ENCODE results near the gene ZMIZ1.

Gene ZMIZ1

DNA sequence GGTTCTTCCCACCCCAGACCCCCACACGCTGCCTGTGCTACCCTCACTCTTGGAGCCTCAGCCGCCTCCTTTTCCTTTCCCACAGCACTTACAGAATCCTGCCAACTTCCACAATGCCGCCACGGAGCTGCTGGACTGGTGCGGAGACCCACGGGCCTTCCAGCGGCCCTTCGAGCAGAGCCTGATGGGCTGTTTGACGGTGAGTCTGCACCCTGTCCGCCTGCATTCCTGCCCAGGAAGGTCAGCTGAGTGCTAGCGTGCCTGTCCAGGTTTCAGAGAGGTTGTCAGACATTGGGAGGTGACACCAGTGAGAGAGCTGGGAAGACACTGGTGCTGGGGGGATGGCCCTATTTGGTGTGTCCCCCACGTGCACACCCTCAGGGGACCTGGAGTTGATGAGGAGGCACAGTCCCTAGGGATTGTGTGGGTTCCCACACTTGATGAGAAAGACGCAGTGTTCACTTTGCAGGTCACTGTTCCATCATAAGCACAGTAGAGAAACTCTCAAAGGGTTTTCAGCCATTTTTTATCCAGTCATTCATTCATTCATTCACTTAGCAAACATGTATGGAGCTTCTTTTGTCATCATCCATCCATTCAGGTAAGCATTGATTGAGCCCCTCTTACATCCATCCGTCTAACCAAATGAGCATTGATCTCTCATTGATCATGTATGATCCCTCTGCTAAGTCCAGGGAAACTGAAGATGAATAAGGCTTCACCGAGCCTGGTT is 139.7 kb downstream of the ZMIZ1 start:
- DNase-seq (ENCODE audit: low read depth in 2 of 2) = no peak

DNA sequence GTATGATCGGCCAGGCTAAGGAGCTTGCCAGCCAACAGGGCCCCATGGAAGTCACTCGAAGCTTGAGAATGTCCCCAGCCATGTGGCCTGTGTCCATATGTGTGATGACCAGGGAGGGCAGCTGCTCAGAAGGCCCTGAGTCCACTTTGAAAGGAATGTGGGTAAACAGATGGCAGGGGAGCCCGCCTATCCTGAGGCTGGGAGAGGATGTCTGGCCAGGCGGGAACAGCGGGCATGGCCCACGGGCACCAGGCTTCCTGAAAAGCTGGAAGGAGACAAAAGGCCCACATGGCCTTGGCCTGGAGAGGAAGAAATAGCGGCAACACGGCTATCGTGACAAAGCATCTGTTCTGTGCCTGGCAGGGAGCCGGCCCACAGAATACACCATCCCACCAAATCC is 140.6 kb downstream of the ZMIZ1 start:
- DNase-seq (ENCODE audit: low read depth in 2 of 2) = no peak

DNA sequence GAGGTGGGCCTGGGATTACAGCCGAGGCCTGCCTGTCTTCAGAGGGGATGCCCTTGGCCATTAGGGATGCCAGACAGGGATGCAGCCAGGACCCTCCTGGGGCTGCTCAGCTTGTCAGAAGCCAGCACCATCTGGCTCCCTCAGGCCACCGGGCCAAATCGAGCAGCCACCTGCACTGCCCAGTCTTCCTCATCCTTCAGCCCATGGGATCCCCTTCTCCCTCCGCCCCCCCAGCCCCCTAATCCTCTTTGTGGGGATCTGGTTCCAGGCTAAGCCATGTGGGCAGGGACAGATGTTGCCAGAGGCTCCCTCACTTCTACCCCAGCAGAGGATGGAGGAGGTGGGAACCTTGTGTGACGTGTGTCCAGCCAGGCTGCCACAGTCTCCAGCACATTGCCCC is 141.1 kb downstream of the ZMIZ1 start:
- DNase-seq (ENCODE audit: low read depth in 2 of 2) = no peak

DNA sequence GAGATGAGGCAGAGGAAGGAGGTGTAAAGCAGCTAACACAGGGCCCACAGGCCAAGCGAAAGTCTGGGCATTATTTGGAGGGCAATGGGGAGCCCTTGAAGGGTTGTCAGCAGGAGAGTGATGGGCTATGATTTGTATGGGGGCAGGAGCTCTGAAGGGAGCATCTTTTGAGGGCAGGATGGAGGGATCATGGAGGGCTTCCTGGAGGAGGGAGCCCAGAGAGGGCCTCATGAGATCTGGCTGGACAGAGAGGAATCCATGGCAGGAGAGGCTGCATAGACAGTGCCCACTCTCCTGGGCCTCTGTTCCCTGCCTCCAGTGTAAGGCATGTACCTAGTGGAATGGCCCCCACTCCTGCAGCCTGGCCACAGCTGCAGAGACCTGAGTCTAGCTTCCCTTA is 141.9 kb downstream of the ZMIZ1 start:
- no peak for DNase-seq (ENCODE audit: low read depth in 2 of 2)

DNA sequence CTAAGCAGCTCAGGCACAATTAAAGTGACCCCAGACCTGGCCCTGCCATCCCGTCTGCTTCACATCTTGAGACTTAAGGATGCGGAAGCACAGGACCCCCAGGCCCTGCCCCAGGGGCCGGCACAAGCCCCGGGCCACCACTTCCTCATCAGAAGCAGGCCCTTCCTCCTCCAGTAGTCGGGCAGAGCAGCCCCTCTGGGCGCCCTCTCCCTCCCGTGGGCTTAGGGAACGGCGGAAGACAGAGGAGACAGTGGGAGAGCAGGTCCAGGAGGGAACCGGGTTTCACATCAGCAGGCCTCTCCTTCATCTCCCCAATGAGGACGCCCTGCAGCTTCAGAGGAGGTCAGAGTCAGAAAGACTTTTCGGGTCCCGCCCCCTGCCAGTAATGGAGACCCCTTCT is 142.8 kb downstream of the ZMIZ1 start:
- DNase-seq (ENCODE audit: low read depth in 2 of 2) = no peak

DNA sequence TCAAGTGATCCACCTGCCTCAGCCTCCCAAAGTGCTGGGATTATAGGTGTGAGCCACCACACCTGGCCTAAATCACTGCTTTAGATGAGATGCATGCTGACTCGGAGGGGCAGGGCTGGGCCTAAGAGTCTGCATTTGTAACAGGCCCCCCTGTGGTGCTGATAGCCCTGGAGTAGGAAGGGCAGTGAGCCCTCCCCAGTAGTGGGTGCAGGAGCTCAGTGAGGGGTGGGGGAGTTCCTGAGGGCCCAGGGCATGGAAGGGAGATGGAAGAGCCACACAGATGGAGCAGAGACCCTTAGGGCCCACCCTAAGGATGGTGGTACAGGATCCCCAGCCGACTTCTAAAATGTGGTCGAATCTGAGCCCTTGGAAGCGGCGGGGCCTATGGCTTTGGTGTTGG is 146.8 kb downstream of the ZMIZ1 start:
- no peak for DNase-seq (ENCODE audit: low read depth in 2 of 2)

DNA sequence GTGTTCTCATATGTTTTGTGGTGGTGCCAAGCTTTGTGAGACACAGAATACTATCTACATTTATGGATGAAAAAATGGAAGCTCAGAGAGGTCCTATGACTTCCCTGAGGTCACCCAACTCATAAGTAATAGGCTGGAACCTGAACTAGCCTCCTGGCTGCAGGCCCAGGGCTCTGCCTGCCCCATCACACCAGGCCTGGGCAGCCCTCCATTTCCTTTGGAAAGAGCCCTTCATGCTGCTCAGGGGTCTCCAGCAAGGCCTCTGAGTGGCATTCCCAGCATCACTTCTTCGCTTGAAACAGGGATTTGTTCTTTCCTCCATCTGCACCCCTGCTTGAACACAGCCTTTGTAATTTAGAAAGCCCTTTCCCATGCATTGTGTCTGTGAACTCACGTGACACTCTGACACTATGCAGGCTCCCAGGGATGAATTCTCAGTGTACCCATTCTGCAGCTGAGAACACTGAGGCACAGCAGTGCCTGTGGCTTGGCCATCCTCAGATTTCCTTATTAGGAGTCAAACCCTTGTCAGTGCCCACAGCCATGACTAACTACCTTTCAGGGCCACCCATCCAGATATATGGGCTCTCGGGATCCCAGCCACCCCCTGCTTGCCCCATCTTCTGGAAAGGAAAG is 150.7 kb downstream of the ZMIZ1 start:
- no peak for DNase-seq (ENCODE audit: low read depth in 2 of 2)

DNA sequence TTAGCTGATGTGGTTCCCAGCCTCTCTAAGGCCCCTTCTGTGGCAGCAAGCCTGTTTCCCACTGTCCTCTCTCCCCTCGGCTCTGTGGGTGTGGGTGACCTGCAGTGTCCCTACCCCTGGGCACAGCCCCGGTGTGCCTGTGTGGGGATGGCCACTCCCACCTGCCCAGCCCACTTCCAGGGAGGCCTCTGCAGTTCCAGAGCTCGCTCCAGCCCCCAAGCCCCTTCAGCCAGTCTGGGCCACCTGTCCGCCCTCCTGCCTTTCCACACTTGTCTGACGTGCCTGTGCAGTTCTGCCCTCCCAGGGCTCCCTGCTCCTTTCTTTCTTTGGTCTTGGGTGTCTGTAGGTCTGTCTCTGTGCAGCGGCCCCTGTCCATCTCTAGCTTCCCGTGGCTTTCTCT is 151.5 kb downstream of the ZMIZ1 start:
- DNase-seq (ENCODE audit: low read depth in 2 of 2) = no peak

DNA sequence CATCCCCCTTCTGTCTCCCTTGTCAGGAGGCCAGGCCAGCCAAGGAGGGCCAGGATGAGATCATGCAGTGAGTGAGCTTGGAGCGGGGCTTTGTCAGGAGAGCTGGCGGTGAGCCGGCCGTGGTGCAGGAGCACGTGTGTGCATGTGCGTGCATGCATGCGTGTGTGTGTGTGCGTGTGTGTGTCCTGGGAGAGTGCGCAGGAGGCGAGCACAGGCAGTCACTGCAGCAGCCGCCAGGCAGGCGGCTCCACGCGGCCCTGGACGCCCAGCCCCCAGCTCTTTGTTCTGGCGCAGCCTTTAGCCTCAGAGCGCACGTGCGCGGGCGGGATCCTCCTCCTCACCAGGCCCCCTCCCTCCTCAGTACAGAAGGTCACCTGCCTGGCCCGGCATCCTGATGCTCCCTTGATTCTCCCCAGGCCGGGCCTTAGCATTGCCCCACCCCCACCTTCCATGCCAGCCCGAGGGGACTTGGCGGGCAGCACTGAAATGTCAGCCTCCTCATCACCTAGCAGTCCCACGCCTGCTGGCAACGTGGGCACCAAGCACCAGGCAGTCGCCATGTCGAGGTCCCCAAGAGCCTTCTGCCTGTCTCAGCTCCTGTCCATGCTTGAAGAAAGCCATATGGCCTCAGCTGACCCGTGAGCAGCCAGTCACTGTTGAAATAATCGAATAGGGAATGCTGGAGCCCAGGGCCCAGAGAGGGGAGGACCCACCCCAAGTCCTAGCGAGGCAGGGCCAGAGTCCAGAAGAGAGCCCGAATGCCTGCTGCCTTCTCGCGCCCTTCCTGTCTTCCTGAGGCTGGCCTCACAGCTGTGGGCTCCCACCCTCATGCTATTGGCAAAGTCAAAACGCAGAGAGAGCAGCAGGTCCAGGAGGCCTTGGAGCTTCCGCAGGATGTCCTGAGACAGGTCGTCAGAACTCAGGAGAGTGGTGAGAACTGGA is 152.6 kb downstream of the ZMIZ1 start:
- DNase-seq (ENCODE audit: low read depth in 2 of 2) = no peak

DNA sequence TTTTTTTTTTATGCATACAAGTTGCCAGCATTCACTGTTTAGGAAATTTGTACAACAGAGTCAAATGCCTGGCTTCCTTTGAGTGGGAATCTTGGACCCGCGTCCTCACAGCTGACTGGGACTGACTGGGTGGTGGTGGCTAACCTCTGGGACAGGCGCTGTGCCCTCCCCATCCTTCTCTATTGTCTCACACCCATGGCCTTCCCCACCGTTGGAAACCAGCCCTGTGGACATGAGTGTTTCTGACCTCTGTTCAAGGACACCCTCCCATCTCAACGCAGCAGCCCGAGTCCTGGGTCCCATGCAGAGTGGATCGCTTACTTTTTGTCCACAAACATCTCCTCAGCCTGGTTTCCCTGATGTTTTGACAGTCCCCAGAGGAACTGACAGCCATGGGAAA is 153.4 kb downstream of the ZMIZ1 start:
- no peak for DNase-seq (ENCODE audit: low read depth in 2 of 2)

DNA sequence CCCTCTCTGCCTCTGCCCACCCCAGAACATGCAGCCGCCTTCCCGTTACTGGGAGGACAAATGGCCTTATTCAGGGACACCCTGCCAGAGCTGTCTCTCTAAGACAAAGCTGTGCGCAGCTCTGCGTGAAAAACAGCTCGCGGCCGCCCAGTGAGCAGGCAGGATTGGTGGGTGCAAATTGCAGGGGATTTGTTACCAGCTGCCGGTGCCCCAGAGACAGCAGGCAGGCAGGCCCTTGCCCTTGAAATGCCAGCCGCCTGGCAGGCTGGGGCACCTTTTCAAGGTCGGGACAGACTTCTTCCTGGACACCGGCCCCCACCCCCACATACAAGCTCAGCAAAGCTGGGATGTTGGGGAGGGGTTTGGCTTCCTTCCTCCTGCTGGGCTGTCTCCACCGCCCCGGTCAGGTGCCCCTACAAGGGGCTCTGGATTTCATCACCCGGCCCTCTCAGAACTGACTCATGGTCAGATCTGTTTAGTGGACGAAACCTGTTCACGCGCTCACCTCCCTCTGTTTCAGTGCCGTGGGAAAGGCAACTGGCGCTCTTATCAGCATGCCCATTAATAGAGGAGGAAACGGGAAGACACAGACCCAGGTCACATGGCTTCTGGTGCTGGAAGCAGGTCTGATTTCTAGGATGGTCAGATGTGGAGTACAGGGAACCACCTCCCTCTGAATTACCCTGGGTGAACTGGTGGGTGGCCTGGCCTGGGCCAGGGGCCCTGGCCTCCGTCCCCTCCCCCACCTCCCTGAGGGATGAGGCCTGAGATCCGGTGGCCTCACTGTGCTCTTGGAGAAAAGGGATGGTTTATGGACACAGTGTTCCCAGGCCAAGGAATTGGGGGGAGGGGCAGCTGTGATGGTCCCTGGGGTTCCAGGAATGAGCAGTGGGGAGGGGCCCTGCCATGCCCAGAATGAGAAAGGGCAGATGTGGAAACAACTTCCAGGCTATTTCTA is 154.6 kb downstream of the ZMIZ1 start:
- no peak for DNase-seq (ENCODE audit: low read depth in 2 of 2)

DNA sequence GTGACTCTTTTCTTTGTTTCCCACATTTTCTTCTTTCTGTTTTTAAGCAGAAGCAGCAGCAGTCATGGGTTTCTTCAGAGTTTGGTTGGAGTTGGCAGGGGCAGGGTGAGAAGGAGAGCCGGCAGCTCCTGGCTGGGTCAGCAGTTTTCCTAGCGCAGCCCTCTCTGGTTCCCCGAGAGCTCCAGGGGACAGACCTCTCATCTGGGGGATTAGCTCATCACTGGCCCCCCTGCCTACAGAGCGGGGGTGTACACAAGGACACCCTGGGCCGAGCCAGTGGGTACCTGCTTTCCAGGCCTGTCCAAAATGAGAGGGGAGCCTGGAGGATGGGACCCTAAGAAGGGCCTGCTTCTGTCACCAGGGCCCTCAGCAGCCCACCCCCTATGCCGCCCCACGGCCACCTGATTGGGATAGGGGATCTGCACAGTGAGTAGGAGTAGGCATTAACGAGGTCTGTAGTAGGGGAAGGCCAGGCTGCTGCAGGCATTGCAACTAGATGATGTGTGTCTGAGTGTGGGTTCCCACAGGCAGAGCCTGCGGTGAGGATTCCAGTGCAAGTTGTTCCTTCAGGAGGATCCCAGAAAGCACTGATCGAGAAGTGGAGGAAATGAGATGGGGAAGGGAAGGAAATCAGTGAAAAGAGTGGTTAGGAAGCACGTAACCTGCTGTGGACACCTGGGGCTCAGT is 155.6 kb downstream of the ZMIZ1 start:
- no peak for DNase-seq (ENCODE audit: low read depth in 2 of 2)

DNA sequence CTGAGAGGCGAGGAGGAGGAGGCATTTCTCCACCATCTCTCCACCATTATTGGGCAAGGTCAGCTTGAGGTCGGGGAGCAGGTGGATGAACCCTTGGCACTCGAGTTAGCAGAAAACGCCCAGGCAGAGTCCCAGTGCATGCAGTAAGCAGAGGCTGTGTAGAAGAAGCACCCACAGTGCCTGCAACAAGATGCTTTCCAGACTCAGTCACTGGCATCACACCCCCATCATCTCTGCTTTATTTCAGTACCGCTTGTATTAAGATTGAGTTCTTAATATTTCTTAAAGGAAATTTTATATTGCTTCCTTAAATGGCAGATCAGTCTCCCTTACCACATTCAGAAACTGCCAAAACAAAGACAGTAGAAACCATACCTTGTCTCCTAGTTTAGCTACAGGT is 156.2 kb downstream of the ZMIZ1 start:
- no peak for DNase-seq (ENCODE audit: low read depth in 2 of 2)

DNA sequence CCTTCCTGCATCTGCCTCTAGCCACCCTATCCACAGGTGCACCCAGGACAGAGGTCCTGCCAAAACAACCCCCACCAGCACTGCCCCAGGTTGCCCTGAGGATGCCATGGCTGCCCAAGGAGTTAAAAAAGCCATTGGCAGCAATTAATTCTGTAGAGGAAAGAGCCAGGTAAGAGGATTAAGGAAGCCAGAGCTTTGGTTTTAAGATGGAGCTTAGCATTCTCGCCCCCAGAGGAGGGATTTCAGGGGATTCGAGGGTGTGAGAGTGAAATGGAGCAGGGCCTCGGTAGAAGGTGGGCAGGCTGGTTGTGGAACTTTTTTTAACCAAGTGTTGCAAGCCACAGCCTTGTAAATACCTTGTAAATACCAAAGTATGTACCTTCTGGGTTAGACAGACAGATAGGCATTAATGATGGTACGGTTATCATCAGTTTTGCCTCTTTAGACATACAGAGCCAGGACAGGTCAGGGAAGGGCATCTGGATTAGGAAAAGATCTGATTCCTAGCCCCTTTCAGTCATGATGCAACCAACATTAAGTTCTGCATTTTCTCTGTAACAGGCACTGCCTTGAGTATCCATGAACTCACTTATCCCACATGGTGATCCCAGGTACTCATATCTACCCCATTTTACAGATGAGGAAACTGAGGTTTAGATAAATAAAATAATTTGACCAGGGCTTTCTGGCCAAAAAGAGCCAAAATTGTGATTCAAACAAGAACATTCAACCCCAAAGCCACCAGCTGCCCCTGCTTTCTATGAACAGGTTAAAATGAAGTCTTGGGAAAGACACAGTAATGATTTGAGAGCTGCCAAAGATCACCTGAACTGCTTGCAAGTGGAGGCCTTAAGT is 157.9 kb downstream of the ZMIZ1 start:
- no peak for DNase-seq (ENCODE audit: low read depth in 2 of 2)

DNA sequence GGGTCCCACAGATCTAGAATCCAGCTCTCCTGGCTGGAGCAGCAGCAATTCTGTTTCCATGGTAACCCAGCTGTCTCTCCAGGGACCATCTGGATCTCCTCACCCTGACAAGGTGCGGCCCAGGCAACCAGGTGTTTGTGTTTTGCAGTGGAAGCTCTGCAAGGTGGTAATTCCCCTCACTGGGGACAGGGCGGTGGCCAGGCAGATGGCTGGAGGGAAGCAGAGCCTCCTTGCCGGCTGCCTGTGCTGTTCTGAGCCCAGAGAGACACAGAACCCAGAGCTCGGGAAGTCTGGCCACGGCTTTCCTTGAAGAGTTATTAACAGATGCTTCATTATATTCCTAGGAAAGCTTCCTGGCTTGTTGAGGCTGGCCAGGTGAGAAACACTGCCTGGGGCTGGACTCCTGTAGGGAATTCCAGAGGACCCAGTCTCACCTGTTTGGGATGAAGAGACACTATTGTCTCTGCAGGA is 160.3 kb downstream of the ZMIZ1 start:
- DNase-seq (ENCODE audit: low read depth in 2 of 2) = no peak

DNA sequence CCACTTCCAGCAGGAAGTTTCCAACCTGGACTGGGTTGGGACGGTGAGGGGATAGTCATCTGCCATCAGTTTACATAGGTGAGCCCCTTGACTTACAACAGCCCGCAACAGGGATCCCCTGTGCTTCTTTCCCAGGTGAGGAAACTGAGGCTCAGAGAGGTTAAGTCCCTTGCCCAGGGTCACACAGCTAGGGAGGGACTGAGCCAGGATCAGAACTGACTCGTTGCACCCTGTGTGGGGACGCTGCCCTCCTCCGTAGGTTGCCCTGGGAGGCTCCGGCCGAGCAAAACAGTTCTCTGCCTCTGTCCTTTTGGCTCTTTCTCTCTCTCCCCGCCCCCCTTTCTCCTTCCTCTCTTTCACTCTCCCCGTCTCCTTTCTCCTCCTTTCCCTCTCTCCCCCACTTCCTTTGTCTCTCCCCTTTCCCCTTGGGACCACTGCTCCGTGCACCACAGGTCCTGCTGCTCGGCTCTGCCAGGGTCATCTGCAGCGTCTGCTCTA is 161.1 kb downstream of the ZMIZ1 start:
- no peak for DNase-seq (ENCODE audit: low read depth in 2 of 2)

DNA sequence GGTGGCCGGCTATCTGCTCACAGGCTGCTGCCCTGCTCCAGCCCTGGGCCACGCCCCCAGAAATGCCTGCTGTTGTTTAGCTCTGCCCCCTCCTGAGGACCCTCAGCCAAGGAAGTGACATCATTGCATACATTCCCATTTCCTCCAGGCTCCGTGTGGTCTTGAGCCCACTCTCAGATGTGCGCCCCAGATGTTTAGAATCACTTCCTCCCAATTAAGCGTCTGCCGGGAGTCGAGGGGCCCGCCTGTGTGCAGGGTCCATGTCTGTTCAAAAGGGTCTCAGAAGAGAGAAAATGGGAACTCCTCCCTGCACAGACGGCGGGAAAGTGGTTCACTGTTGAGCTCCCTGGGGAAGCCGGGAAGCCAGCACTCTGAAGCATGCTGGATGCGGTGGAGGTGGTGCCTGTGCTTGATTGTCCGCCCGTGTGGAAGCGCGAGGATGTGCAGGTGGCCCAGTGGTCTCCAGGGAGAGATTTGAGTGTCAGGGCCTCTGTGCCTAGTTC is 161.6 kb downstream of the ZMIZ1 start:
- no peak for DNase-seq (ENCODE audit: low read depth in 2 of 2)

DNA sequence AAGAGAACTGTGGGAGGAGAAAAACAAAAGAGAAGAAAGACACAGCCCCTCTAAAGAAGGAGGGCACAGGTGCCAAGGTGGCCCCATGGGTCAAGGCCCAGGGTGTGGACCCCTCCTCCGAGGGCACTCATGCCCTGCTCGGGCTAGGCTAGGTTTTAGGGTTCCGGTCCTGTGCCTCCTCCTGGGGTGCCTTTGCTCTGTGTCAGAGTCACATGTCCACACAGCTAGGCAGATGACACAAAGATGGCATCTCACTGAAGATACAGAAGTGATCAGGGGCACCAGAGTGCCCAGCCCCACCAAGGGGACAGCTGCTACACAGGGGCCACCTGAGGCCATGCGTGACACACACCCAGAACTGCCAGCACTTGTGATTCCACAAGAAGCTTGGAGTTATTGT is 162.1 kb downstream of the ZMIZ1 start:
- no peak for DNase-seq (ENCODE audit: low read depth in 2 of 2)

DNA sequence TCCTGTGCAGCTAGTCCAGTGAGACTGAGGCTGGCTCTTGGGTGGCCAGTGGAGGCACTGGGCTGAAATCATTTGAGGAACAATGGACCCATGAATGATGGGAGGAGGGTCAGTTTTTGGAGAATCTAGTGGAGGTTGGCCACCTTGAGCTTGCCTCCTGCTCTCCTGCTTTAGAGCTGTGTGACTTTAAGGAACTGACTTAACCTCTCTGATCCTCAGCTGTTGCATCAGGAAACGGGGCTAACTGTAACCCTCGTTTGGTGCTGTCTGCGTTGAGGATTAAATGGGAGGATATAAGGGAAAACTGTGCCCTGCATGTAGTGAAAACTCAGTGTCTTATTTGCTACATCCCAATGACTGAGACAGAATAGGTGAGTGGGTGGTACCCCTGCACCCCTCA is 163.1 kb downstream of the ZMIZ1 start:
- no peak for DNase-seq (ENCODE audit: low read depth in 2 of 2)

Data from stimulated activated CD4-positive, alpha-beta T cell treated with anti-CD3 and anti-CD28 coated beads, Interleukin-12 subunit alpha, Interleukin-12 subunit beta, amount 100 ng/mL, for 24 hours (primary cell).